Pancreas (tissue), 10 donors: ENCODE results near the gene EPX. TPM values are rescaled to one million over a fixed set of nuclear protein-coding genes. Genes with fewer than 3 reads are reported as not detected.

ENCODE experiments used
- ATAC-seq, 4 donors: fragments of 200-7000 bp; cut with Tn5 transposase; one replicate each; pipeline versions ENCODE4 v1.8.0 to v1.9.1; 2020; ENCODE audit warnings: mild to moderate bottlenecking in 4 of 4, moderate library complexity in 4 of 4
- DNase-seq, 6 donors: peaks; one replicate each; pipeline ENCODE4 v3.0.0-alpha.2; 2020
- FAIRE-seq: peaks from 2 replicates; lab custom pipeline; 2012; peaks lifted over from hg19 to GRCh38; lab: Jason Lieb, UNC
- H3K27ac ChIP-seq, 4 donors: fragments of 200-600 bp; sonication (generic); 1 replicate in 3 of 4; 2 replicates in 1 of 4; pipeline versions ENCODE4 v1.5.0 to v1.8.0; 2020
- H3K27me3 ChIP-seq, 4 donors: fragments of 200-600 bp; one replicate each; pipeline ENCODE4 v1.8.0; 2021
- H3K36me3 ChIP-seq, 3 donors: fragments of 200-600 bp; sonication (generic) in 1 of 3; one replicate each; pipeline versions ENCODE4 v1.5.0 to v1.8.0; 2020 to 2021
- H3K4me1 ChIP-seq, 3 donors: fragments of 200-600 bp; one replicate each; pipeline ENCODE4 v1.8.0; 2021
- H3K4me3 ChIP-seq, 4 donors: fragments of 200-600 bp; sonication (generic) in 2 of 4; one replicate each; pipeline versions ENCODE4 v1.5.0 to v1.8.0; 2020 to 2021
- H3K9me3 ChIP-seq, 4 donors: fragments of 200-600 bp; one replicate each; pipeline ENCODE4 v1.8.0; 2021
- CTCF ChIP-seq, 4 donors: fragments of 200-600 bp; sonication (generic) in 3 of 4; IDR thresholded peaks; one replicate each; pipeline versions ENCODE4 v1.5.0 to v1.8.0; 2021; ENCODE audit warnings: antibody characterized with exemption in 4 of 4
- WGBS, 2 donors: extraction: QIAGEN DNeasy Blood & Tissue Kit; methylation state at CpG; one replicate each; pipeline ENCODE4 v1.1.7; 2013; 5-methylcytosine and 5-hydroxymethylcytosine counted together
- intact Hi-C, 3 donors: fragments of 100-400 bp; cut with DNase I; formaldehyde crosslinking; loops; one replicate each; pipeline versions ENCODE4 v1.11.1 to v1.14.2; 2022
- polyA plus RNA-seq, 2 donors: library from polyadenylated mRNA; stranded (reverse); fragments of 200-250 nt; gene quantifications; one replicate each; pipeline ENCODE4 v1.2.3, GENCODE V29; 2013
- total RNA-seq, 6 donors: library from RNA; stranded (reverse); fragmentation: NEBNext Ultra II Directional in 4 of 6; extraction: Animal tissue kit (Norgen Biotek cat#: 25700) in 4 of 6; gene quantifications; one replicate each; pipeline versions ENCODE4 v1.2.1 to v1.2.4, GENCODE V29; 2021 to 2023
- donor health status: healthy with polysubstance abuse.
- donor health status: DM: no; HTN: no; CAD: no; lungs with moderate emphysema.
- donor health status: DM: no; HTN: no; CAD: no.
- donor health status: control.
- donor health status: control.
- donor health status: Bipolar disorder and iron deficiency.
- donor health status: DM: yes; HTN: yes; CAD: no.
- donor health status: DM: no; HTN: no; CAD: no.
- donor health status: DM: no; HTN: no; CAD: no.
- donor health status: DM: yes; HTN: yes; CAD: no.

EPX gene
- total and polyA plus RNA-seq, 8 donors = not detected

- Histone ChIP-seq H3K4me1 (no peaks in the 10 kb centered on the region), H3K4me3 (no peak overlapping the region), H3K27ac (no peak overlapping the region), H3K9me3 (no peaks in the 10 kb centered on the region), H3K27me3 (no peaks in the 10 kb centered on the region), H3K36me3 (no peaks in the 10 kb centered on the region)
- 68 to 100% methylated on average over 1 of the region's 1 CpG for WGBS, 2 donors
- no peak for TF ChIP-seq CTCF (IDR thresholded peaks at IDR 0.05)
- no peak for ATAC-seq
- FAIRE-seq = no peak
- no peak for DNase-seq
- intact Hi-C loops = no loop called here
Observed at GRCh38 chr17:58235821-58236220, 43.3 kb downstream of the EPX start.

- Histone ChIP-seq H3K27me3 (no peaks in the 10 kb centered on the region), H3K36me3 (no peaks in the 10 kb centered on the region), H3K4me1 (no peaks in the 10 kb centered on the region), H3K27ac (no peak overlapping the region), H3K4me3 (no peak overlapping the region), H3K9me3 (no peaks in the 10 kb centered on the region)
- ATAC-seq (no peak), DNase-seq (no peak), FAIRE-seq (no peak)
- 65% methylated on average over 2 of the region's 2 CpGs for WGBS, 2 donors
- no peak for TF ChIP-seq CTCF (IDR thresholded peaks at IDR 0.05)
- intact Hi-C loops = no loop called here
Observed at GRCh38 chr17:58236394-58236793, 43.9 kb downstream of the EPX start.

- Histone ChIP-seq H3K4me1 (no peaks in the 10 kb centered on the region), H3K36me3 (no peaks in the 10 kb centered on the region), H3K27ac (no peak within 1 kb of the TSS), H3K9me3 (no peaks in the 10 kb centered on the region), H3K4me3 (no peak within 1 kb of the TSS), H3K27me3 (no peaks in the 10 kb centered on the region)
- intact Hi-C loops = no loop called here
- TF ChIP-seq CTCF (IDR thresholded peaks at IDR 0.05) = no peak
- FAIRE-seq (no peak), ATAC-seq (no peak), DNase-seq (no peak)
- 56 to 72% methylated on average over 5 of the region's 5 CpGs for WGBS, 2 donors
Observed at GRCh38 chr17:58238147-58238634, 45.7 kb downstream of the EPX start, which contains the start of gene LPO. LPO (plus strand) TSS chr17:58238584; CDS start chr17:58242980, 4,396 bp downstream.

- no peak for ATAC-seq
- FAIRE-seq = no peak
- no peaks in the 10 kb centered on the region for H3K36me3 ChIP-seq
- no peak for TF ChIP-seq CTCF (IDR thresholded peaks at IDR 0.05)
- H3K9me3 ChIP-seq = no peaks in the 10 kb centered on the region
- no peak overlapping the region for H3K27ac ChIP-seq
- H3K4me3 ChIP-seq = no peak overlapping the region
- H3K4me1 ChIP-seq = no peaks in the 10 kb centered on the region
- intact Hi-C loops = no loop called here
- no peaks in the 10 kb centered on the region for H3K27me3 ChIP-seq
- 59 to 67% methylated on average over 1 of the region's 1 CpG for WGBS, 2 donors
- DNase-seq = no peak
Observed at GRCh38 chr17:58239987-58240386, 47.5 kb downstream of the EPX start.

GRCh38 chr17:58242171-58242784 lies 49.8 kb downstream of the EPX start:
- no peak for TF ChIP-seq CTCF (IDR thresholded peaks at IDR 0.05)
- FAIRE-seq = no peak
- Histone ChIP-seq H3K36me3 (no peaks in the 10 kb centered on the region), H3K9me3 (no peaks in the 10 kb centered on the region), H3K4me1 (no peaks in the 10 kb centered on the region), H3K4me3 (no peak overlapping the region), H3K27ac (no peak overlapping the region), H3K27me3 (no peaks in the 10 kb centered on the region)
- ATAC-seq = no peak
- WGBS, 2 donors = 9 to 10% methylated on average over 4 of the region's 4 CpGs
- intact Hi-C loops = no loop called here
- DNase-seq = no peak
